GM19240 (cell line): ENCODE measurements around the gene LTBP1.
"Not testable (repeated sequence)": the region's sequence is repeated elsewhere in the genome, so short reads cannot be mapped to it uniquely, and the experiment has no call there.

ENCODE experiments used
- DNase-seq: peaks from one replicate; pipeline ENCODE4 v3.0.0; 2011; ENCODE audit warnings: low spot score; ENCODE audit not compliant: insufficient read length

Gene LTBP1

GRCh38 chr2:33412920-33413319, 466.2 kb downstream of the LTBP1 start:
- no peak for DNase-seq

- DNase-seq: no peak
Observed at GRCh38 chr2:33419581-33420200, 472.9 kb downstream of the LTBP1 start.

- no peak for DNase-seq
Observed at GRCh38 chr2:33420726-33421125, 474.0 kb downstream of the LTBP1 start.

GRCh38 chr2:33421820-33422219, 475.1 kb downstream of the LTBP1 start:
- DNase-seq: no peak

GRCh38 chr2:33425161-33425560, 478.4 kb downstream of the LTBP1 start:
- no peak for DNase-seq

DNA sequence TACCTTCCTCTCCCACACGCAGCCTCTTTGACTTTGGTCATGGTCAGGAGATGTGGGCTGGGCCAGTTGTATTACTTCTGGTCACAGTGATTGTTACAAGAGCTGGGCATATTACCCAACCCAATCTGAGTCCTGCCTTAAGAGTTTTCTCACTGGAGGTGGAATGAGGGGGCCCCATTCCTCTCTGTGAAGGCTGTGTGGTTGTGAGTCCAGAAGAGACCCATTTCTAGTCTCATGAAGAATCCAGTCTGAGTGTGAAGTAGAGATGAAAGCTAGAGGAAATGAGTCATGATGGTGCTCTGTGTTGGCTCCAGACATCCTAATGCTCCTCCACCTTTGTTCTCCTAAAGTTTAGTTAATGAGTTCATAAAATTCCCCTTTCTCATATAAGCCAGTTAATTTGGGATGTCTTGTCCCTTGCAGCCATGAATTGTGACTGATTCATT, 478.9 kb downstream of the LTBP1 start:
- DNase-seq: no peak

DNA sequence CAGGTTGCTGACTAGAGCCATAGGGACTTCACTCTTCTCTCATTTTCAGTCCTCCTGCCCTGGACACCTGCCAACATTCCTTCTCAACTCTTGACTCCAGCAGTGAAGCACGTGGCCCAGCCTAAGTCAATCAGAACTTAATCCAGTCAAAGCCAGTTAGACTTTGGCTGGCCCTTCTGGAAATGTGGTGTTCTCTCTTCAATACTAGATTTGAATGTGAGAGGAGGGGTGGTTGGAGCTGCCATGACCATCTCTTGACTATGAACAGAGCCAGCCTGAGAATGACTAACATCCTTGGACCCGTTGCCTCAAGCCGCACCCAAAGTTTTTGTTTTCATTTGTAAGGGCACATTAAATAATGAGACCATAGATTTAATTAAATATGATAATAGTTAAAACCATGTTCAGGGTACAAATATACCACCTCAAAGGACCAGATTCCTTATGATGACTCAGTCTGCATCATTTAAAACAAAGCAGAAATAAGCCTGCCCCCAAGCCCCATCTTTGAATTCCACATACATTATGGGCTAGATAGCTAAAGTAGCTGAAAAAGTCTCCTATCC, 480.0 kb downstream of the LTBP1 start:
- DNase-seq: no peak

- no peak for DNase-seq
Observed at GRCh38 chr2:33430077-33430476, 483.3 kb downstream of the LTBP1 start.

DNA sequence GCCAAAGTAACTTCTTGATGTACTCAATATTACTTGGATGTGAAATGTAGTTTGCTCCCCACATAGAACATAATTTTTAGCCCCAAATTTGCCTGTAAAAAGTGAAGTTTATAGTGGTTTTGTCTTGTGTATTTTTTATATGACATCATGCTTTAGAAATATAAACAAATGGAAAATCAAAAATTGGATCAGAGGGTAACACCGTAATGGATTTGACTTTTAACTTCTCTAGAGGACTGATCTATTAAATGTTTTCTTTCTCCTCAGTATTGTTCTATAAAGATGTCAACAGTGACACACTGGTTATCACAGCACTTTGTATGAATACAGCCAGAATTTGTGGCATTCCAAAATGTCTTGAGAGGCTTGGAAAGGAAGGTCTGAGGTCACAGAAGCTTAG, 484.1 kb downstream of the LTBP1 start:
- DNase-seq: no peak

- no peak for DNase-seq
Observed at GRCh38 chr2:33432871-33433270, 486.1 kb downstream of the LTBP1 start.

DNA sequence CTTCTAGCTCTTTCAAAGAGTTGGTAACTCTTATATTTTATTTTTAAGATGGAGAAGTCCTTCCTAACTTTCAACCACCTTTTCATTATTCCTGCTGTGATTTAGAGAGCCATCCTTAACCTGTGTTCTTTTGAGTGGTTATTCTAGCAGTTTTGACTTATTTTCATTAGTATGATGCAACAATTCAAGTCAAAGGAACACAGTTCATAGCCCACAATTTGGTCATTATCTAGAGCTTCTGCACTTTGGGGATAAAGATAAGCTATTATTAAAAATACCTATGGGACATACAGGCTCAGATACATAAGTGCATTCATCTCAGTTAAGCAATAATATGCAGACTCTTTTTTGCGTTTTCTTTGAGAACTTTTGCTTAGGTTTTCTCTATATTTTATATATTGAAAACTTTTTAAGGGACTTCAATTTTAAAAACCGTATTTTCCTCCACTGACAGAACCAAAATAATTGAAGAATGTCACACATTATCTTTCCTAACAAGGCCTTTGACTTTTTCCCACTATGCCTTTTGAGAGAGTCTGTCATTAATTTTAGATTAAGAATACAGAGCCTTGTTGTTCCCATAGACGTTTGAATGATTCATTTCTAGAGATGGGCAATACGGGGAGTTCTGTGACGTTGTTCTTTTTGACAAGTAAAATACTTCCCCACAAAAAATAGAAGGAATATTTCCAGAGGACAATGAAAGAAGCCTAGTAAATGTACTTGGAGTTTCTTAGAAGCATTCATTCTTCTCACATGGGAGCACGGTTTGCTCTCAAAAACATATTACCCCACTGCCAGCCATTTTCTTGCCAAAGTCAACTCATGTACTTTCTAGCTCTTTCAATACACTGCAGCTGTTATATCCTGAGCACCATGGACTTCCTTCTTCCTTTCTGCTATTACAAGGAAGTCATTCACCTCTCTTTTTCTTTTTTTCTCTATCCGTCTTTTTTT, 486.8 kb downstream of the LTBP1 start:
- DNase-seq: no peak

DNA sequence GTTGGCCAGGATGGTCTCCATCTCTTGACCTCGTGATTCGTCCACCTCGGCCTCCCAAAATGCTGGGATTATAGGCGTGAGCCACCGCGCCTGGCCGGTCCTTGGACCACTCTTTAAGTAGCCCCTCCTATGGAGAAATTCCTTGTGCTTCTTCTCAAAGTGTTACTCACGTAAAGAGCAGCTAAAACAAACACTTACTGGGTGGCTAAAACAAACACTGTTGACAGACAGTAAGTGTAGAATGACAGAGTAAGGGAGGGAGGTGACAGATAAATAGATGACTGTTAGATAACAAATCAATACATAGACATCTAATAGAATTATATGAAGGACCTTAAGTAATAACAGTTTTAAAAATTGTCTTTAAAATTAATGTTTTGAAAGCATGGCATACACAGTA, 488.8 kb downstream of the LTBP1 start:
- no peak for DNase-seq

- DNase-seq: no peak
Observed at GRCh38 chr2:33436083-33436482, 489.3 kb downstream of the LTBP1 start.

DNA sequence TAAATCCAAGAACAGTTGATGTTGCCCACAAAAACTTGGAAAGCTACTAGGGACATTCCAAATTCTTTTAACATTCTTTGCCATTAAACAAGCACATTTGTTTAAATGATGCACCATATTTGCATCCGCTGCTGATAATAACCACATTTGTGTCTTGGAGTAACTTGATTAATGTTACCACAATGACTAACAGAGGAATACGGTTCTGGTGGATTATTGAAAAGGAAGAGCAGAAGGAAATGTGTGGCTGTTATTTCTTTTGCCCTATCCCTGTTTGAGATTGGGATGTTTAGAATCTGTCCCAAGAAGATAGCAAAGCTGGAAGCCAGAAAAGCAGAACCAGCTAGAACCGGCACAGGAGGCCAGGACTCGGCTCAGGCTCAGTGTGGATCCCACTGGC, 490.5 kb downstream of the LTBP1 start:
- no peak for DNase-seq

- DNase-seq: no peak
Observed at GRCh38 chr2:33437815-33438214, 491.1 kb downstream of the LTBP1 start.

GRCh38 chr2:33441235-33441810, 494.6 kb downstream of the LTBP1 start:
- DNase-seq: peak; percentile 33

GRCh38 chr2:33442052-33442451, 495.3 kb downstream of the LTBP1 start:
- not testable (repeated sequence) for DNase-seq

DNA sequence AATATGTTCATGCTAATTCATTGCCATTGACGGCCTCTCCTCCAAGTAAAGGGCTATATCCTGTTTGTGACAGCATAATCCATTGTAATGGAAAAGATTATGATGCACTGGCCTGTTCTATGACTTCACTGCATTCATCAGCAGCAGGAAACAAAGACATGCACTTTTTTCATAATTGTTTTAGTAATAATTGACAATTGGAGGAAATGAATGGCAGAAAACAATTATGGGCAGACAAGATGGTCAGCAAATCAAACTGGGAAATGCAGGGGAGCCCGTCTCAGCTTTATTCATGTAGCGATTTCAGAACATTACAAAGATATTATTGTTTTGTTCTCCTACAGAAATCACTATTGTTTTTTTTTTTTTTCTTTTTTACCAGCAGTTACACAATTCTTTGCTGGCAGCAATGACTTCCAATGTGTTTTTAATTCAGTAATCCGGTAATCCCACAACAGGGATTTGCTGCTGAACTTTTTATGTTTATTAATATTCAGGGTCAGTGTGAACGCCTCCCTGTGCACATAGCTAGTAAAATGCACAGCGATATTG, 495.9 kb downstream of the LTBP1 start:
- no peak for DNase-seq

GRCh38 chr2:33443274-33443829, 496.6 kb downstream of the LTBP1 start:
- DNase-seq: no peak

DNA sequence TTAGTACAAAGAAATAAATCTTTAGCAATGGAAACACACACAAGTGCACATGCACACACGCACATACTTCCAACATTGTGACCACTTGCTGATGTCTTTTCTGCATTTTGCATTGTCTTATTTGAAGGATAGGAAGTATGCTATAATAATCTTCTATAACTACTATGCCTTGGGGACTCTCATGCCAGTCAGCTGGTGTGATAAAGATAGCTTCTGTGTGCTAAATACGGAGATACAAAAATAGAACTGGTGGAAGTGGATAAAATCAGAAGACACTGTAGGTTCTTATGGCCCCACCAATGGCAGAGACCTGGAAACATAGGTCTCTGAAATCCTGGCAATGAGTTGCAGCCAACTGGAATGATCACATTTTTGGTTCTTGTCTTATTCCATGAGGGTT, 498.2 kb downstream of the LTBP1 start:
- no peak for DNase-seq

GRCh38 chr2:33448220-33448899, 501.6 kb downstream of the LTBP1 start:
- DNase-seq: no peak
